GM12872 (cell line): ENCODE measurements around the gene KRT14.

Experiments used
- TF ChIP-seq, protein P1 (sequence below): IDR thresholded peaks from 3 replicates; pipeline ENCODE4 v1.5.1; 2011; ENCODE audit warnings: low read depth, mild to moderate bottlenecking, low read length, moderate library complexity; ENCODE audit not compliant: insufficient read depth

Gene KRT14

GRCh38 chr17:41621916-41622315 is 35.2 kb upstream of the KRT14 start:
- TF ChIP-seq, protein P1, sequence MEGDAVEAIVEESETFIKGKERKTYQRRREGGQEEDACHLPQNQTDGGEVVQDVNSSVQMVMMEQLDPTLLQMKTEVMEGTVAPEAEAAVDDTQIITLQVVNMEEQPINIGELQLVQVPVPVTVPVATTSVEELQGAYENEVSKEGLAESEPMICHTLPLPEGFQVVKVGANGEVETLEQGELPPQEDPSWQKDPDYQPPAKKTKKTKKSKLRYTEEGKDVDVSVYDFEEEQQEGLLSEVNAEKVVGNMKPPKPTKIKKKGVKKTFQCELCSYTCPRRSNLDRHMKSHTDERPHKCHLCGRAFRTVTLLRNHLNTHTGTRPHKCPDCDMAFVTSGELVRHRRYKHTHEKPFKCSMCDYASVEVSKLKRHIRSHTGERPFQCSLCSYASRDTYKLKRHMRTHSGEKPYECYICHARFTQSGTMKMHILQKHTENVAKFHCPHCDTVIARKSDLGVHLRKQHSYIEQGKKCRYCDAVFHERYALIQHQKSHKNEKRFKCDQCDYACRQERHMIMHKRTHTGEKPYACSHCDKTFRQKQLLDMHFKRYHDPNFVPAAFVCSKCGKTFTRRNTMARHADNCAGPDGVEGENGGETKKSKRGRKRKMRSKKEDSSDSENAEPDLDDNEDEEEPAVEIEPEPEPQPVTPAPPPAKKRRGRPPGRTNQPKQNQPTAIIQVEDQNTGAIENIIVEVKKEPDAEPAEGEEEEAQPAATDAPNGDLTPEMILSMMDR, result no peak

GRCh38 chr17:41620583-41621434 is 34.1 kb upstream of the KRT14 start:
- TF ChIP-seq, protein P1, result no peak

GRCh38 chr17:41619036-41619926 is 32.6 kb upstream of the KRT14 start:
- TF ChIP-seq, protein P1, result no peak

GRCh38 chr17:41618341-41619035 is 31.8 kb upstream of the KRT14 start:
- TF ChIP-seq, protein P1, result no peak

DNA sequence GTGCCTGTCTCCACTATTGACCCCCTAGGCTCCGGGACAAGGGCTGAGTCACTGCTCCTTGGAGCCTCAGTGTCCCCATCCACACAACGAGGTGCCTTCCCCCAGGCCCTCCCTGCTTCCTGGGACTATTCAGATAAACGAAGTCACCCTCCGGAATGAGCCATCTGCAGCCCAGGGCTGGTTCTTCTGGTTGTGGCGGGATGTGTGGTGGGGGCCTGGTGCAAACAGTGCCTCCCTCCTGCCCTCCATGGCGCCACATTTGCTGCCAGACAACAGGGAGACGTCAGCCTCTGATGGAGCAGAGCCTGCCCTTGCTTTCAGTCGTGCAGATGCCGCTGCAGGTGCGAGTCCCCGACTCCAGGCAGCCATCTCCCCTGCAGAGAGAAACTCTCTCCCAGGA is 31.0 kb upstream of the KRT14 start:
- TF ChIP-seq, protein P1, result no peak

DNA sequence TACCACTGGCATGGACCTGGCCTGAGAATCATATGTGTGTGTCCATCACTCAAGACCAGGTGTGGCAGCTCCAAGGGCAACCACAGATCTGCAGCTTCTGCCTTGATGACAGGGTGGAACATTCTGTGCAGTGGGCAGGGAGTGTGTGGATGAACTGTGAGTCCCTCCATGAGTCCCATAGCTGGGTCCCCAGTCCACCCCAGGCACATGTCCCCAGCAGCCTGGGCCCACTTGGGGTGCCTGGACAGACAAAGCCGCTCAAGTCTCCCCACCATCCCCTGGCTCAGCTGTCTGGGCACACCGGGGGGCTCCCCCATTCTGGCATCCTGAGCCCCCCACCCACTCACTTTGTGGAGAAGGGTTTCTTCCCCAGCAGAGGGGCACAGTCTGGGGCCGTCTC is 30.4 kb upstream of the KRT14 start:
- TF ChIP-seq, protein P1, result no peak

DNA sequence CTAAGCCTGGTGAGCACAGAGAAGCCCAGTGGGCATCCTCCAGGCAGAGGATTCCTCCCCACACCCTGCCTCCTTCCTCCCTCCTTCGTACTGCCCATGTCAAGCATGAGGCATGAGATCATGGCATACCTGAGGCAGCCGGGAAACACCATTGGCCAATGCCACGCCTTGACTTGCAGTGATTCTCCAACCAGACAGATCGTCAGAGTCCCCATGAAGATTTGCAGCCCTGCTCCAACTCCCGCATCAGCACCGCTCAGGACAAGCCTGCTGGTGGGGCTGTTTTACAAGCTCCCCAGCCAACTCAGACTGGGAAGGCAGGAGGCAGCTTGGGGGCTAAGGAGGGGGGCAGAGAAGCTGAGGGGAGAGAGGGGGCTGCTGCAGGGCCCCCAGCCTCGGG is 28.8 kb upstream of the KRT14 start:
- TF ChIP-seq, protein P1, result no peak
